Uterus (tissue), 4 donors: ENCODE results near the gene C1orf174. TPM values are rescaled to one million over a fixed set of nuclear protein-coding genes. Genes with fewer than 3 reads are reported as not detected.

Experiments
- DNase-seq, 2 donors: peaks; one replicate each; pipeline ENCODE4 v3.0.0-alpha.2; 2019 to 2020
- H3K27ac ChIP-seq, 2 donors: fragments of 200-600 bp; sonication (generic); 1 replicate in 1 of 2; 2 replicates in 1 of 2; pipeline ENCODE4 v1.5.1; 2016 to 2018
- H3K27me3 ChIP-seq, 2 donors: fragments of 200-600 bp; sonication (generic); one replicate each; pipeline ENCODE4 v1.5.1; 2018 to 2019; ENCODE audit warnings: control low read depth in 1 of 2
- H3K36me3 ChIP-seq, 2 donors: fragments of 200-600 bp; sonication (generic); one replicate each; pipeline ENCODE4 v1.5.1; 2019; ENCODE audit warnings: control low read depth in 1 of 2
- H3K4me1 ChIP-seq, 2 donors: fragments of 200-600 bp; sonication (generic); one replicate each; pipeline ENCODE4 v1.5.1; 2018 to 2019; ENCODE audit warnings: control low read depth in 1 of 2
- H3K4me3 ChIP-seq, 2 donors: fragments of 200-600 bp; sonication (generic); 1 replicate in 1 of 2; 2 replicates in 1 of 2; pipeline ENCODE4 v1.5.1; 2018 to 2019; ENCODE audit warnings: mild to moderate bottlenecking in 1 of 2
- H3K9me3 ChIP-seq, 2 donors: fragments of 200-600 bp; sonication (generic); one replicate each; pipeline ENCODE4 v1.5.1; 2019; ENCODE audit warnings: control low read depth in 1 of 2
- POLR2A ChIP-seq, 2 donors: fragments of 450-650 bp; IDR thresholded peaks; one replicate each; pipeline ENCODE4 v1.6.1; 2016; ENCODE audit warnings: antibody characterized with exemption in 2 of 2, mild to moderate bottlenecking in 1 of 2, moderate library complexity in 1 of 2
- intact Hi-C: fragments of 100-400 bp; cut with DNase I; formaldehyde crosslinking; loops from one replicate; pipeline ENCODE4 v1.15.1; 2023; ENCODE audit warnings: low total_unique reads
- total RNA-seq, 4 donors: library from RNA; depleted of rRNA in 3 of 4; stranded (reverse); fragments of >200 nt in 3 of 4; gene quantifications; one replicate each; pipeline versions ENCODE4 v1.1.0 to v1.2.4, GENCODE V29; 2014 to 2023
- TF ChIP-seq, protein P1 (sequence below), 4 experiments: fragments of 200-600 bp in 2 of 4; fragments of 450-650 bp in 2 of 4; sonication (generic) in 2 of 4; IDR thresholded peaks; one replicate each; pipeline ENCODE4 v1.5.1; 2016 to 2019; ENCODE audit warnings: antibody characterized with exemption in 4 of 4, mild to moderate bottlenecking in 2 of 4, moderate library complexity in 1 of 4
- donor health status: DM: yes; HTN: yes; CAD: no.

Gene C1orf174
- total RNA-seq, 4 donors from 2014 or later, result 6.4 to 41.9 (median 17.5) TPM

DNA sequence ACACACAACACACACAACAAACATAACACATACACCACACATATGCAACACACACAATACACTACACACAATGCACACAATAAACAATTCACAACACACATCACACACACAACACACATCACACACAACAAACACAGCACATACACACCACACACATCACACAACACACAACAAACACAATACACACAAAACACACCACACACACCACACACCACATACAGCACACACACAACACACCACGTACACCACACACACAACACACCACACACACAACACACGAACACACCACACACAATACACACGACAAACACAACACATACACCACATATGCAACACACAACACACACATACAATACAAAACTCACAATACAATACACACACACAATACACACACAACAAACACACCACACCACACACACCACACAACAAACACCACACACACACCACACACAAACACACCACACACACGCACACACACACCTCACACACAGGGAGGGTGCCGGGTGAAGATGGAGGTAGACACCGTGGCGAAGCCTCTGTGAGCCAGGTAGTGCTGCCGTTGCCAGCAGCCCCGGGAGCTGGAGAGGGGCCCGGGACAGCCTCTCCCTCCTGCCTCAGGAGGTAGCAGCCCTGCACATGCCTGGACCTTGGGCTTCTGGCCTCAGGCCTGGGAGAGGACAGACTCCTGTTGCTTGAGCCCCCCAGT is 30.4 kb upstream of the C1orf174 start:
- Histone ChIP-seq H3K9me3 (no peaks in the 10 kb centered on the region), H3K27me3 (no peaks in the 10 kb centered on the region)
- intact Hi-C loops, result no loop called here

DNA sequence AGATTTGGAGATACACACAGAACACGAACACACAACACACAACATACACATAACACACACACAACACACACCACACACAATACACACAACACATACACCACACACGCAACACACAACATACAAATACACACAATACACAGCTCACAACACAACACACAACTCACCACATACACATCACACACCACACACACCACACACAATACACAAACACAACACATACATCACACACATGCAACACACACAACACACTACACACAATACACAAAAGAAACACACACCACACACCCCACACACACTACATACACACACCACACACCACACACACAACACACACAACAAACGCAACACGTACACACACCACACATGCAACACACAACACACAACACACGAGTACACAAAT is 29.1 kb upstream of the C1orf174 start:
- no peak for DNase-seq
- TF ChIP-seq, protein P1, sequence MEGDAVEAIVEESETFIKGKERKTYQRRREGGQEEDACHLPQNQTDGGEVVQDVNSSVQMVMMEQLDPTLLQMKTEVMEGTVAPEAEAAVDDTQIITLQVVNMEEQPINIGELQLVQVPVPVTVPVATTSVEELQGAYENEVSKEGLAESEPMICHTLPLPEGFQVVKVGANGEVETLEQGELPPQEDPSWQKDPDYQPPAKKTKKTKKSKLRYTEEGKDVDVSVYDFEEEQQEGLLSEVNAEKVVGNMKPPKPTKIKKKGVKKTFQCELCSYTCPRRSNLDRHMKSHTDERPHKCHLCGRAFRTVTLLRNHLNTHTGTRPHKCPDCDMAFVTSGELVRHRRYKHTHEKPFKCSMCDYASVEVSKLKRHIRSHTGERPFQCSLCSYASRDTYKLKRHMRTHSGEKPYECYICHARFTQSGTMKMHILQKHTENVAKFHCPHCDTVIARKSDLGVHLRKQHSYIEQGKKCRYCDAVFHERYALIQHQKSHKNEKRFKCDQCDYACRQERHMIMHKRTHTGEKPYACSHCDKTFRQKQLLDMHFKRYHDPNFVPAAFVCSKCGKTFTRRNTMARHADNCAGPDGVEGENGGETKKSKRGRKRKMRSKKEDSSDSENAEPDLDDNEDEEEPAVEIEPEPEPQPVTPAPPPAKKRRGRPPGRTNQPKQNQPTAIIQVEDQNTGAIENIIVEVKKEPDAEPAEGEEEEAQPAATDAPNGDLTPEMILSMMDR (IDR thresholded peaks at IDR 0.05), result no peak
- TF ChIP-seq POLR2A (IDR thresholded peaks at IDR 0.05), result no peak
- H3K4me1 ChIP-seq, result no peaks in the 10 kb centered on the region
- H3K4me3 ChIP-seq, result no peak overlapping the region
- no peaks in the 10 kb centered on the region for H3K27me3 ChIP-seq
- H3K27ac ChIP-seq, result no peak overlapping the region
- no peaks in the 10 kb centered on the region for H3K9me3 ChIP-seq
- no peaks in the 10 kb centered on the region for H3K36me3 ChIP-seq
- intact Hi-C loops, result no loop called here

More for the DNA sequence above, 30.4 kb upstream of the C1orf174 start:
- TF ChIP-seq, protein P1 (IDR thresholded peaks at IDR 0.05), result no peak
- no peak for TF ChIP-seq POLR2A (IDR thresholded peaks at IDR 0.05)
- Histone ChIP-seq H3K36me3 (no peaks in the 10 kb centered on the region), H3K4me1 (no peaks in the 10 kb centered on the region), H3K4me3 (no peak overlapping the region), H3K27ac (no peak overlapping the region)
- DNase-seq, result no peak

DNA sequence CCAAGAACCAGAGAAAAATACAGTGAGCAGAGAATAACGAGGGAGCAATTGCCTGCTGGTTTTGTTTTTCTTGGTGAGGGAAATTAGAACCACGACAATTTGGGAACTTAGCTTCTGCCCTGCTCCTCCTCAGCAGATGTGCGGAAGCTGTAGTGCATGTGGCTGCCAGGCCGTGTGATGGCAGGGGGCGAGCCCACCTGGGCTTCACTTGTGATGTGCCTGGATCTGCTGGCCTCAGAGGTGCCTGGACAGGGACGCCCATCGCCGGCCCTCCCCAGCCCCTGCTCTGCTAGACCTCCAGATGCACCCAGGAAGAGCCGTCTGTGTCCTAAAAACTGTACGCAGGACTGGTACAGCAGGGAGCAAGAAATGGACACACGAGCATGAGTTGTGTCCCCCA is 28.5 kb upstream of the C1orf174 start:
- TF ChIP-seq, protein P1 (IDR thresholded peaks at IDR 0.05), result no peak
- TF ChIP-seq POLR2A (IDR thresholded peaks at IDR 0.05), result no peak
- Histone ChIP-seq H3K9me3 (no peaks in the 10 kb centered on the region), H3K4me3 (no peak overlapping the region), H3K4me1 (no peaks in the 10 kb centered on the region), H3K36me3 (no peaks in the 10 kb centered on the region), H3K27ac (no peak overlapping the region), H3K27me3 (no peaks in the 10 kb centered on the region)
- DNase-seq, result no peak
- intact Hi-C loops, result no loop called here

DNA sequence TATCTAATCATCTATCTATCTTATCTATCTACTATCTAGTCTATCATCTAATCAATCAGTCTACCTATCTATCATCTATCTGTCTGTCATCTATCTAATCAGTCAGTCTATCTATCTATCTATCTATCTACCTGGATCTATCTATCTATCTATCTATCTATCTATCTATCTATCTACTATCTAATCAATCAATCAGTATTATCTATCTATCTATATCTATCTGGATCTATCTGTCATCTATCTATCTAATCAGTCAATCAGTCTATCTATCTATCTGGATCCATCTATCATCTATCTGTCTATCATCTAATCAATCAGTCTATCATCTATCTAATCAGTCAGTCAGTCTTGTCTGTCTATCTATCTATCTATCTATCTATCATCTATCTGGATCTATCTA is 26.9 kb upstream of the C1orf174 start:
- intact Hi-C loops, result no loop called here
- no peak for TF ChIP-seq POLR2A (IDR thresholded peaks at IDR 0.05)
- TF ChIP-seq, protein P1 (IDR thresholded peaks at IDR 0.05), result no peak
- Histone ChIP-seq H3K36me3 (no peaks in the 10 kb centered on the region), H3K27ac (no peak overlapping the region), H3K4me3 (no peak overlapping the region), H3K4me1 (no peaks in the 10 kb centered on the region), H3K9me3 (no peaks in the 10 kb centered on the region), H3K27me3 (no peaks in the 10 kb centered on the region)
- no peak for DNase-seq

DNA sequence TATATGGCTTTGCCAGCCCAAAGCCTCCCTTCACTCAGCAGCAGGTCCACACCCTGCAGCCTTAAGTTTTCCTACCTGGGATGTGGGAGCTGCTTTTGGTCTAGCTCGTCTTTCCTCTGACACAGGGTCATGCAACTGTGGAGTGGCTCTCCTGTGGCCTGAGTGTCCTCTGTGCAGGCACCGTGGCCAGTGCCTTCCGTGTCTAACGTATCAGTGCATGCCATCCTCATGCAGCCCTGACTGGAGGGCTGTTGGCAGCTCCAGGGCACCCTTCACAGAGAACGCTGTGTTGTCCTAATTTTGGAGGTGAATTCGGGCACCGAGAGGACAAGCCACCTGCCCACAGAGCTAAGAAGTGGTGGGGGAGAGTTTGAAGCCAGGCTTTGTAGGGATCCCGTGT is 25.7 kb upstream of the C1orf174 start:
- Histone ChIP-seq H3K27me3 (no peaks in the 10 kb centered on the region), H3K4me3 (no peak overlapping the region), H3K36me3 (no peaks in the 10 kb centered on the region), H3K4me1 (no peaks in the 10 kb centered on the region), H3K27ac (no peak overlapping the region), H3K9me3 (no peaks in the 10 kb centered on the region)
- no peak for DNase-seq
- intact Hi-C loops, result no loop called here
- no peak for TF ChIP-seq POLR2A (IDR thresholded peaks at IDR 0.05)
- TF ChIP-seq, protein P1 (IDR thresholded peaks at IDR 0.05), result no peak
